Measurements from ENCODE around the gene RXRA.

GRCh38 chr9:134315716-134316448, 10.4 kb upstream of the RXRA start:
- TF ChIP-seq CTCF (IDR thresholded peaks at IDR 0.05) (no peak), POLR2A (IDR thresholded peaks at IDR 0.05) (no peak), EP300 (IDR thresholded peaks at IDR 0.05) (no peak)

All from tibial nerve (tissue), 4 donors.